HFFc6 (cell line): ENCODE data around the gene TMEM266. TPM values are rescaled to one million over a fixed set of nuclear protein-coding genes. Genes with fewer than 3 reads are reported as not detected.

Experiments
- DNase-seq: peaks from one replicate; pipeline ENCODE4 v3.0.0-alpha.2; 2018
- H3K27ac Mint-ChIP-seq: 2 replicates; pipeline ENCODE4 v1.8.0; 2020; ENCODE audit warnings: mild to moderate bottlenecking, mixed read lengths
- H3K27me3 Mint-ChIP-seq: 2 replicates; pipeline ENCODE4 v1.8.0; 2021; ENCODE audit warnings: mild to moderate bottlenecking, moderate library complexity, mixed read lengths; ENCODE audit not compliant: insufficient read depth
- H3K36me3 Mint-ChIP-seq: 2 replicates; pipeline ENCODE4 v1.8.0; 2021; ENCODE audit warnings: low read depth, mixed read lengths
- H3K4me1 Mint-ChIP-seq: 2 replicates; pipeline ENCODE4 v1.8.0; 2020; ENCODE audit warnings: low read depth, mixed read lengths
- H3K4me3 Mint-ChIP-seq: 2 replicates; pipeline ENCODE4 v1.8.0; 2020; ENCODE audit warnings: mild to moderate bottlenecking, moderate library complexity, mixed read lengths
- H3K9me3 Mint-ChIP-seq: 2 replicates; pipeline ENCODE4 v1.8.0; 2020; ENCODE audit warnings: mild to moderate bottlenecking, mixed read lengths
- CTCF ChIP-seq: fragments of 200-600 bp; sonication (generic); IDR thresholded peaks from 2 replicates; pipeline ENCODE4 v1.5.0; 2021; ENCODE audit warnings: antibody characterized with exemption, mild to moderate bottlenecking
- total RNA-seq, 6 experiments: library from RNA; stranded (reverse); fragmentation: NEBNext Ultra II Directional; extraction: Animal tissue kit (Norgen Biotek cat#: 25700); gene quantifications; 2 replicates in 1 of 6; 3 replicates in 5 of 6; pipeline ENCODE4 v1.2.3, GENCODE V29; 2021

TMEM266 gene
- total RNA-seq, 6 experiments from 2014 or later, result 0.10 to 0.19 (median 0.17) TPM; not detected in 1

GRCh38 chr15:76174654-76175053, 114.9 kb downstream of the TMEM266 start:
- TF ChIP-seq CTCF, result peak; percentile 16; the same call in 1 of the 2 replicates
- Mint-ChIP-seq H3K9me3 (no peaks in the 10 kb centered on the region), H3K4me1 (peaks cover 27% of the 10 kb centered on the region), H3K27me3 (peaks cover 12% of the 10 kb centered on the region), H3K27ac (no peak overlapping the region), H3K36me3 (0 out of 2 replicates have a peak, but pooled peaks cover 4% of the 10 kb centered on the region), H3K4me3 (no peak overlapping the region)
- DNase-seq, result no peak

GRCh38 chr15:76175442-76175841, 115.7 kb downstream of the TMEM266 start:
- peaks cover 26% of the 10 kb centered on the region for H3K4me1 Mint-ChIP-seq
- H3K36me3 Mint-ChIP-seq, result 0 out of 2 replicates have a peak, but pooled peaks cover 4% of the 10 kb centered on the region
- no peak overlapping the region for H3K27ac Mint-ChIP-seq
- H3K4me3 Mint-ChIP-seq, result no peak overlapping the region
- no peak for TF ChIP-seq CTCF
- H3K9me3 Mint-ChIP-seq, result no peaks in the 10 kb centered on the region
- H3K27me3 Mint-ChIP-seq, result peaks cover 12% of the 10 kb centered on the region
- DNase-seq, result no peak

GRCh38 chr15:76176059-76176458, 116.3 kb downstream of the TMEM266 start:
- no peak for DNase-seq
- no peak overlapping the region for H3K27ac Mint-ChIP-seq
- no peak overlapping the region for H3K4me3 Mint-ChIP-seq
- no peak for TF ChIP-seq CTCF
- H3K27me3 Mint-ChIP-seq, result peaks cover 12% of the 10 kb centered on the region
- H3K4me1 Mint-ChIP-seq, result peaks cover 26% of the 10 kb centered on the region
- no peaks in the 10 kb centered on the region for H3K9me3 Mint-ChIP-seq
- 0 out of 2 replicates have a peak, but pooled peaks cover 4% of the 10 kb centered on the region for H3K36me3 Mint-ChIP-seq

GRCh38 chr15:76176487-76177085, 116.8 kb downstream of the TMEM266 start:
- Mint-ChIP-seq H3K9me3 (no peaks in the 10 kb centered on the region), H3K36me3 (0 out of 2 replicates have a peak, but pooled peaks cover 4% of the 10 kb centered on the region), H3K27me3 (peaks cover 10% of the 10 kb centered on the region), H3K4me1 (peaks cover 31% of the 10 kb centered on the region), H3K4me3 (no peak overlapping the region), H3K27ac (no peak overlapping the region)
- no peak for TF ChIP-seq CTCF
- DNase-seq, result no peak

- 0 out of 2 replicates have a peak, but pooled peaks cover 4% of the 10 kb centered on the region for H3K36me3 Mint-ChIP-seq
- no peaks in the 10 kb centered on the region for H3K9me3 Mint-ChIP-seq
- peak overlapping the region; percentile 64 for H3K4me3 Mint-ChIP-seq
- peak; percentile 65 for DNase-seq
- H3K27ac Mint-ChIP-seq, result peak overlapping the region; percentile 84
- H3K4me1 Mint-ChIP-seq, result peaks cover 41% of the 10 kb centered on the region
- no peak for TF ChIP-seq CTCF
- peaks cover 9% of the 10 kb centered on the region for H3K27me3 Mint-ChIP-seq
Observed at GRCh38 chr15:76177491-76178040, 117.8 kb downstream of the TMEM266 start.
